ENCODE results near the gene MAP7D3. TPM values are rescaled to one million over a fixed set of nuclear protein-coding genes. Genes with fewer than 3 reads are reported as not detected.
A peak's percentile ranks its signal among the peaks of the same experiment; 100 is the strongest.

The MAP7D3 gene
- total RNA-seq, 1 experiment from 2014 or later = 11.1 TPM

DNA sequence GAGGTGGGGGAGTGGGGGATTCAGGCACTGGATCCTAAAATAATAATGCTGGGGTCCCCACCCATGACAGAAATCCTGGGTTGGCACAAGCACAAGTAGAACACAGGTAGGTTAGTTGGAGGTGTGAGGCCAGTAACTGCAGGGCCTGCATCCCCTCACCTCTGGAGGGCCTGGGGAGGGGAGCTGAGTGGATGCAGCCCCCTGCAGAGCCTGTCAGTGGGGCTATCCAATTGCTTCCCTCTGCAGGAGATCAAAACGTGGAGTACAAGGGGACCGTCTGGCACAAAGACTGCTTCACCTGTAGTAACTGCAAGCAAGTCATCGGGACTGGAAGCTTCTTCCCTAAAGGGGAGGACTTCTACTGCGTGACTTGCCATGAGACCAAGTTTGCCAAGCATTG lies 43.7 kb downstream of the MAP7D3 start:
- DNase-seq (ENCODE audit: low read depth) = no peak

GRCh38 chrX:136206916-136207315 lies 44.3 kb downstream of the MAP7D3 start:
- no peak for DNase-seq (ENCODE audit: low read depth)

GRCh38 chrX:136205882-136206380 lies 45.3 kb downstream of the MAP7D3 start:
- DNase-seq (ENCODE audit: low read depth) = no peak

- DNase-seq (ENCODE audit: low read depth) = peak; percentile 71
Measured at GRCh38 chrX:136204571-136204970, 46.6 kb downstream of the MAP7D3 start.

- DNase-seq (ENCODE audit: low read depth) = no peak
Measured at GRCh38 chrX:136203951-136204350, 47.2 kb downstream of the MAP7D3 start.

DNA sequence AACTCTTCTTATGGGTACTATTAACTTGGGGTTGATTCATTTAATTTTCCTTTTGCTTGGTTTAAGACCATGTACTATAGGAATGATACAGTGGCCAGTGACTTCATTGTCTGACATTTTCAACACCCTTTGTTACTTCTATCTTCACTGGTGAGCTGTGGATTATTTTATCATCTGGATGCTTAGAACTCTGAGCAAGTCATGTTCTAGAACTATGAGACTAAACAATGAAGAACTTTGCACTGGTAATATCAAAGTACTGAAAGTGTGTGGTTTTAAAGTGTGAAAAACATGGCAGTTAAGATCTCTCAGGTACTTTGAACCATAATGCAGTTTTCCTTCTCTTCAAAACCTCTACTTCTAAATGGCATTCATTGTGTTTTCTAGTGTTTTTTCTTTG lies 47.8 kb downstream of the MAP7D3 start:
- no peak for DNase-seq (ENCODE audit: low read depth)

GRCh38 chrX:136202889-136203288 lies 48.3 kb downstream of the MAP7D3 start:
- DNase-seq (ENCODE audit: low read depth) = no peak

DNA sequence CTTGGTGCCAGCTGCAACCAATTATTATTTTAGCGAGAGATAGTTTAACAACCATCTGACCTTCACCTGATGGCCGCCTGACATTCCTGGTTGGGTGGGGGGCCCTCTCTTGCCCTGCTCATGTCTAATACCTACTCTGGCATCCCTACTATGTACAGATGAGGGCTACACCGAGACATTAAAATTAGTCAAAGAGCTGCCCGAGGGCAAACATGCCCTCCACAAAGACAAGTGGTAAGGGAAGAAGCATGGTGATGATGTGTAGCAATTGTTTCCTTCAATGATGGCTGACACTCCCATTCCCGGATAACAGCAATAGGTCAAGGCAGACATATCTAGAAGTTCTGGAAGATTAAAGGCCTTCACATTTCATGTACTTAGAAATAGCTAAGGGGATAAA lies 49.6 kb downstream of the MAP7D3 start:
- no peak for DNase-seq (ENCODE audit: low read depth)

DNA sequence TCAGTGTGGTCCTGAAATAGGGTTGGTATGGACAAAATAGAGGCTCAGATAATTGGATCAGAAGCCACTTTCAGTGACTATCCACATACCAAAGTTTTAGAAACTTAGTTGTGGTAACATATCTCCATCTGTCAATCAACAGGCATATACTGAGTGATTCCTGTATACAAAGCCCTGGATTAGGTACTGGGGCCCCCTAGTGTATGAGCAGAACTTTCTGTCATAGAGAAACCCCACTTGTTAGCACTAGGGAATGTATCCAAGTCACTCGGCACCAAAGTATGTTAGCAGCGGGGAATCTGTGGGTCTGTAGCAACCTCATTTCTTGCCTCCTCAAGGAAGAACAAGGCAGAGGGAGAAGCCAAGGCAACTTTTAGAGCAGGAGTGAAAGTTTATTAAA lies 50.7 kb downstream of the MAP7D3 start:
- peak; percentile 28 for DNase-seq (ENCODE audit: low read depth)

DNA sequence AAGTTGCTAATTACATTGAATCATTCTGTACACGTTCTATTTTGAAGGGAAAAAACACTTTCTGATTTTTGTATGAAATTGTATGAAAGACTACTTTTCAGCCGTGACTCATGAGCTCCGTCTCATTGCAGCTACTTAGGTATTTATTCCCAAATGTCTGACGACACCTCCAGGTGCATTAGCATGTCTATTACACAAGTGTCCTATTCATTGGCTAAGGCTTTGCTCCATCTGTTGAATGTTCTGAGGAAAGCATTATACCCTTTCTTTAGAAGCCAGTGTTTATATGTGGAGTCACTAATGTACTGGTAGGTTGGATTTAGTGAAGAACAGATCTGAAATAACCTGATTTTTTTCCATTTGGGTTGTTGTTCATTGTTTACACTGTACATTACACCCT lies 51.8 kb downstream of the MAP7D3 start:
- no peak for DNase-seq (ENCODE audit: low read depth)

DNA sequence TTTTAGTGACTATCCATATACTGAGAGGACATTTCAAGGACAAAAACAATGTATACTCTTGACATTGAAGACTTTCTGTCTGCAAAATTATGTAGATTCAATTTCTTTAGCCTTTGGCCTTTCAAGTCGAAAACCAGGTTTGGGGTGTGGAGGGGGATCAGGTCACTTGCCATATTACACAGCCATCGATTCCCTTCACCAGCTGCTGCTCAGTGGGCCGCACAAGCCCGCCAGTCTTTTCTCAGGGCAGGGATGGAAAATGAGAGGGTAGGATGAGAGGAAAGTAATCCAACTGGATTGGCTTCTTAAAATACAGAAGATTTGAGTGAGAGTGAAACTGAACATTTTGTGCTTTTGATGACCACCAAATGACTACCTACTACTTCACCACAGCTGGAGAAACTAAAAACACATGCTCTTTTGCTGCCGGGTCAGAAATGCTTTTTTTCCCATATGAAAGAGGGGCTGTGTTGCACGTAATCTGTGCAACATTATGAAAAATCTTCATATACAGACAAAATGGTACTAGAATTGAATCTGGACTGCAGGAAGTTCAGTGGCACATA lies 52.4 kb downstream of the MAP7D3 start:
- DNase-seq (ENCODE audit: low read depth) = no peak

DNA sequence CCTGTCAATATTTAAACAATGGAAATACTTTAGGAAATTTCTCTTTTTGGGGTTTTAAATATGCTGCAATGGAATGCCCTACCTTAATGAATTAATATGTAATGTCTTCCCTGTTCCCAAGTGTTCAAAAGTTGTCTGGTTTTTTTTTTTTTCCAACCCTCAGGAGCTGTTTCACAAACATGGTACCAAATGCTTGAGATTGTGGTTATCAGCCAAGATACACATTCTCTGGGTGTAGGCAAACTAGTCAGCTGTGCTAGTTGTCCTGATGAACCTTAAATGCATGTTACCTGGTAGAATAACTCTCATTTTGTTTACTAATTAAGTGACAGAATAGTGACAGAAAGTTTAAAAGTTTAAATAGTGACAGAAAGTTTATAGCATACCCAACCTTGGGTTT lies 53.2 kb downstream of the MAP7D3 start:
- DNase-seq (ENCODE audit: low read depth) = no peak

DNA sequence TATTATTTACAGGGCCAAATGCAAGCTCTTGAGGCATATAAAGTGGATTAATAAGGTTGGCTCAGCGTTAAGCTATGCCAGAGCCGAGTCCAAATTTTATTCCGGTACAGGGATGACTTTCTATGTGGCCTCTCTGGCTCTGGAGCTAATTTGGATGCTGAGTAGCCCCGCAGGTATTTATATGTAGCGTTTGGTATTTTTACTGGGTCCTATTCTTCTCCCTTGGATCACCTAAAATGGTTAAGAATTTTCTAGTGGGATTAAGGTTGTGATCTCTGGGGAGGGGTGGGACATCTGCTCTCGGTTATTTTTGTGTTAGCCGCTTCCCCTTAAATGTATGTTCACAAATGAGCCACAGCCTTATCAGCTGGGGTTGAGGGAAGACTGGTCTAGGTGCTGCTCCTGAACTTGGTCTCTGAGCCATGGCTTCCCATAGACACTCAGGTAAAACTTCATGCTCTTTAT lies 54.5 kb downstream of the MAP7D3 start:
- no peak for DNase-seq (ENCODE audit: low read depth)

DNA sequence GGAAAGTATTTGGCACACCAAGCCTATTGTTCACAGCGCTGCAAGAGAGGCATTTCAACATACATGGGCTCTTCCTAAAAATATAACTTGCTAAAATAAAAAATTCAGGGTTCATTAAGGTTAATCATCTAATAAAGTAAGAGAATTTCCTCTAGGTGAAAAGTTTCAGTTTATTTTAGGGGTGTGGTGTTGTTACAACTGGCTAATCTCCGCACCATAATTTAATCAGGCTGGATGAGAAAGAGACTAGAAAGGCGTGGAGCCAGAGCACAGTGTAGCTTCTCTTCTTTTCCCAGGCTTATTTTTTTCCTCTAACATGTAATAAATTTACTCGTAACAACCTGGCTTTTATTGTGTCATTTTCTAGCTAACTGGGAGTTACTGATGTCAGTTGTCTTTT lies 56.0 kb downstream of the MAP7D3 start:
- no peak for DNase-seq (ENCODE audit: low read depth)

GRCh38 chrX:136194536-136194935 lies 56.7 kb downstream of the MAP7D3 start:
- DNase-seq (ENCODE audit: low read depth) = no peak

- DNase-seq (ENCODE audit: low read depth) = no peak
Measured at GRCh38 chrX:136193771-136194170, 57.4 kb downstream of the MAP7D3 start.

DNA sequence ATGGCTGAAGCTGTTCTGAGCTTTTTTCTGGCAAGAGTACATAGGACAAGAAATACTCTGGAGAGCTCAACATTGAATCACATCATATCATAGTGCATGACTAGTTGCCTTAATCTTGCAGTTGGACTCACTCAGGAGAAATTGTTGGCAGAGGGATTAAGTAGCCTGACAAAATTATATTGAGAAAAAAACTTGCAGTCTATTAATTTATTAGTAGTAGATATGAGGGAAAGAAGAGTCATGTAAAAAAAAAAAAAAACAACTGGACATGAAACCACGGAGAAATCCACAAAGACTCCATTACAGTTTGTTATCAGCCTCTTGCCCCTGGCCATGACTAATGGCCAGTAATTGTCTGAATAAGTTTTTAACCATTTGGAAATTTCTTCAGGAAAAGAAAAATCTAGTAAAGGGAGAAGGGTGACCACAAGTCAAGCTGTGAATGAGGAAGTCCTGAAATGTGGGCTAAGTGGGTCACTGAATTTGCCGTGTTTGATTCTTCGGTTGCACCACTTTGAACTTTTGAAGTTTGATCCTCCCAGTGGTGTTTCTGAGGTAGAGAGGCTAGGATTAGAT lies 58.3 kb downstream of the MAP7D3 start:
- peak; percentile 64 for DNase-seq (ENCODE audit: low read depth)

GRCh38 chrX:136192135-136192534 lies 59.1 kb downstream of the MAP7D3 start:
- no peak for DNase-seq (ENCODE audit: low read depth)

- peak; percentile 35 for DNase-seq (ENCODE audit: low read depth)
Measured at GRCh38 chrX:136191171-136191570, 60.0 kb downstream of the MAP7D3 start.

- DNase-seq (ENCODE audit: low read depth) = no peak
Measured at GRCh38 chrX:136190038-136190713, 61.0 kb downstream of the MAP7D3 start.

- DNase-seq (ENCODE audit: low read depth) = no peak
Measured at GRCh38 chrX:136189222-136189621, 62.0 kb downstream of the MAP7D3 start.

DNA sequence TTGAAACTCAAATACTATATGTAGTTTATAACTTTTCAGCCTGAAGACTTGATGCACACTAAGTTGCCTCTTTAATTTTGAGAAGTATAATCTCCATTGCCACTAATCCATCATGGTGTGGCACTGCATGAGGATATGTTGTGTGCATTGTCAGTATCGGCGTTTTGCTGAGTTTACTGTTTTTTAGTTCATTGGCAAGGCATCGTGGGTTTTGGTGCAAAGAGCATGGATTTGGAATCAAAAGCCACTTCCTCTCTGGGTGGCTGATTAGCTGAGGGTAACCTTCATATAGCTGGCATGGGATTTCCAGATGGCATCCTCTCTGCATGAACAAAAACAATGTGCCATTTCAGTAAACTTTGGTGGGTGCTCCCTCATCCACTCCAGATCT lies 65.2 kb downstream of the MAP7D3 start:
- no peak for DNase-seq (ENCODE audit: low read depth)

DNA sequence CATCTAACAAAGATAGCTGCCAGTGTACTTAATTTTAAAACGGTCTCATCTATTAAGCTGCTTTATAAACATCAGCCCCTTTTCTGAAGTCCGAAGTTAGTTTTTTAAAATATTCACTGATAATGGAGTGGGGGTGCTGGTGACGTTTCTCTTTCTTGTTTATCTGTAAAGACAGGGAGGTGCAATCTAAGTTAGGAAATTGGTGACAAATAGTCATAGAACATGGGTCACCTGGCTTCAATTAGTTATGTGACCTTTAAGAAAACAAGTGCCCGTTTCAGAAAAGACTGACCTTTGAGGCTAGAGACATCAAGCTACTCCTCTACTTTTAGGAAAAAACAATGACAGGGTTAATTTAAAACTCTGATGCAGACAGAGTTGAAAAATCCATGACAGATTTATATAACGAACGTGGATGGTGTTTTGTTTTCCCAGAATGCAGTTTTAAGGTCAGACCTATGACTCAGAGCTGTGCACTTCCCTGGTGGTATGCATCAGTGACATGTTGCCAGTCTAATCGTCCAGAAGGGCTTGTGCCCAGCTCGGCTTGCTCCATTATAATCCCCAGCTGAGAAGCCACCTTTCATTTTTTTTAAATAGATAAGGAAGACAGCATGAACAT lies 65.7 kb downstream of the MAP7D3 start:
- peak; percentile 66 for DNase-seq (ENCODE audit: low read depth)
